WERI-Rb-1 (cell line): ENCODE measurements around the gene PPP1R37.

Experiments
- DNase-seq: peaks from one replicate; pipeline ENCODE4 v3.0.0-alpha.2; 2020
- H3K27ac ChIP-seq: fragments of 250-450 bp; sonication (Bioruptor Pico); 2 replicates; pipeline ENCODE4 v1.5.1; 2020; ENCODE audit warnings: mild to moderate bottlenecking, moderate library complexity
- H3K27me3 ChIP-seq: fragments of 250-450 bp; sonication (Bioruptor Pico); 2 replicates; pipeline ENCODE4 v1.5.1; 2021; ENCODE audit warnings: mild to moderate bottlenecking, low read depth, moderate library complexity; ENCODE audit not compliant: insufficient read depth, severe bottlenecking
- H3K36me3 ChIP-seq: fragments of 250-450 bp; sonication (Bioruptor Pico); 2 replicates; pipeline ENCODE4 v1.5.1; 2020; ENCODE audit warnings: mild to moderate bottlenecking, moderate library complexity
- H3K4me3 ChIP-seq: 2 replicates; pipeline ENCODE4 v1.5.1; 2011; ENCODE audit warnings: low read depth, mild to moderate bottlenecking, control low read depth, low read length
- H3K9me3 ChIP-seq: fragments of 250-450 bp; sonication (Bioruptor Pico); 2 replicates; pipeline ENCODE4 v1.5.1; 2021; ENCODE audit warnings: mild to moderate bottlenecking, moderate library complexity; ENCODE audit not compliant: severe bottlenecking
- CTCF ChIP-seq: IDR thresholded peaks from 2 replicates; pipeline ENCODE4 v1.5.1; 2011; ENCODE audit warnings: low read depth, mild to moderate bottlenecking, control low read depth, inconsistent platforms, low read length

The PPP1R37 gene

GRCh38 chr19:45189971-45190370, 97.0 kb downstream of the PPP1R37 start:
- Histone ChIP-seq H3K4me3 (no peak overlapping the region), H3K9me3 (no peaks in the 10 kb centered on the region), H3K27me3 (no peaks in the 10 kb centered on the region), H3K36me3 (no peaks in the 10 kb centered on the region), H3K27ac (no peak overlapping the region)
- no peak for DNase-seq
- no peak for TF ChIP-seq CTCF

GRCh38 chr19:45191375-45191774, 98.4 kb downstream of the PPP1R37 start:
- H3K36me3 ChIP-seq, result no peaks in the 10 kb centered on the region
- no peak overlapping the region for H3K4me3 ChIP-seq
- TF ChIP-seq CTCF, result no peak
- no peak overlapping the region for H3K27ac ChIP-seq
- no peaks in the 10 kb centered on the region for H3K9me3 ChIP-seq
- DNase-seq, result no peak
- H3K27me3 ChIP-seq, result no peaks in the 10 kb centered on the region

- no peak overlapping the region for H3K4me3 ChIP-seq
- H3K27ac ChIP-seq, result no peak overlapping the region
- DNase-seq, result no peak
- no peaks in the 10 kb centered on the region for H3K27me3 ChIP-seq
- H3K9me3 ChIP-seq, result no peaks in the 10 kb centered on the region
- no peak for TF ChIP-seq CTCF
- no peaks in the 10 kb centered on the region for H3K36me3 ChIP-seq
Observed at GRCh38 chr19:45195764-45196163, 102.8 kb downstream of the PPP1R37 start.
